Endothelial cell of umbilical vein (primary cell): Measurements from ENCODE around the gene CHADL. TPM values are rescaled to one million over a fixed set of nuclear protein-coding genes. Genes with fewer than 3 reads are reported as not detected.

Experiments used
- BruUV-seq: library from RNA; stranded (reverse); fragments of 400-500 nt; replicated peaks from 2 replicates; lab custom pipeline; 2021; lab: Mats Ljungman, UMichigan
- CTCF ChIA-PET: fragments of 300-600, 350-600 bp; sonication (Branson Sonifier 250); formaldehyde crosslinking; loops from one replicate; lab custom pipeline; 2021; ENCODE audit warnings: antibody characterized with exemption, inconsistent platforms; lab: Charles Lee
- POLR2A ChIA-PET: fragments of 300-600, 350-600 bp; sonication (Branson Sonifier 250); formaldehyde crosslinking; loops from one replicate; lab custom pipeline; 2021; ENCODE audit warnings: antibody characterized with exemption, inconsistent platforms; lab: Charles Lee
- DNase-seq: peaks from one replicate; pipeline ENCODE4 v3.0.0-alpha.2; 2011; ENCODE audit warnings: low read depth, low spot score
- FAIRE-seq: peaks from 2 replicates; lab custom pipeline; 2011; peaks lifted over from hg19 to GRCh38; lab: Jason Lieb, UNC
- H2AFZ ChIP-seq: 2 replicates; pipeline ENCODE4 v1.6.0; 2012; ENCODE audit warnings: low read depth, low read length, control low read depth, inconsistent platforms
- H3K27ac ChIP-seq: 2 replicates; pipeline ENCODE4 v1.5.1; 2011; ENCODE audit warnings: low read depth, mild to moderate bottlenecking, control low read depth, low read length, moderate library complexity; ENCODE audit not compliant: insufficient read depth
- H3K27me3 ChIP-seq, 2 experiments: 2 replicates each; pipeline versions ENCODE4 v1.6.0 to v1.6.1; 2011; ENCODE audit warnings: low read length in 2 of 2, mixed read lengths in 1 of 2; ENCODE audit not compliant: control insufficient read depth in 2 of 2, insufficient read depth in 2 of 2
- H3K36me3 ChIP-seq, 2 experiments: 2 replicates in 1 of 2; 3 replicates in 1 of 2; pipeline ENCODE4 v1.5.1; 2011; ENCODE audit warnings: low read length in 2 of 2, mild to moderate bottlenecking in 1 of 2, moderate library complexity in 1 of 2; ENCODE audit not compliant: control insufficient read depth in 2 of 2, insufficient read depth in 2 of 2; ENCODE audit errors: extremely low read depth in 1 of 2
- H3K4me1 ChIP-seq: 3 replicates; pipeline ENCODE4 v1.5.1; 2011; ENCODE audit warnings: mild to moderate bottlenecking, low read length; ENCODE audit not compliant: control insufficient read depth, insufficient read depth; ENCODE audit errors: extremely low read depth
- H3K4me2 ChIP-seq: 2 replicates; pipeline ENCODE4 v1.6.1; 2011; ENCODE audit warnings: low read length, control low read depth, mixed read lengths; ENCODE audit not compliant: insufficient read depth
- H3K4me3 ChIP-seq, 3 experiments: fragments of 200-600 bp in 1 of 3; sonication (generic), shearing (Covaris generic) in 1 of 3; replicated peaks in 1 of 3; 2 replicates each; pipeline ENCODE4 v1.5.1; 2011 to 2016; ENCODE audit warnings: control low read depth in 3 of 3, low read length in 3 of 3, mild to moderate bottlenecking in 2 of 3, inconsistent platforms in 1 of 3, low read depth in 1 of 3, moderate library complexity in 1 of 3; ENCODE audit not compliant: insufficient read depth in 1 of 3
- H3K79me2 ChIP-seq: 2 replicates; pipeline ENCODE4 v1.6.0; 2012; ENCODE audit warnings: low read length, inconsistent platforms; ENCODE audit not compliant: control insufficient read depth, insufficient read depth
- H3K9ac ChIP-seq: replicated peaks from 2 replicates; pipeline ENCODE3; 2011; ENCODE audit warnings: low read length, control low read depth; ENCODE audit not compliant: insufficient read depth; ENCODE audit errors: extremely low read depth
- H3K9me1 ChIP-seq: replicated peaks from 3 replicates; pipeline ENCODE4 v1.6.0; 2011; ENCODE audit warnings: mild to moderate bottlenecking, low read length; ENCODE audit not compliant: control insufficient read depth, insufficient read depth; ENCODE audit errors: extremely low read depth
- H3K9me3 ChIP-seq: replicated peaks from 2 replicates; pipeline ENCODE4 v1.5.1; 2012; ENCODE audit warnings: low read length, inconsistent platforms; ENCODE audit not compliant: control insufficient read depth, insufficient read depth
- H4K20me1 ChIP-seq: replicated peaks from 2 replicates; pipeline ENCODE3; 2011; ENCODE audit warnings: mild to moderate bottlenecking, low read length; ENCODE audit not compliant: control insufficient read depth, insufficient read depth; ENCODE audit errors: extremely low read depth
- EZH2 ChIP-seq: IDR thresholded peaks from 2 replicates; pipeline ENCODE4 v1.6.1; 2012; ENCODE audit warnings: borderline replicate concordance, low read depth, mild to moderate bottlenecking, moderate library complexity, low read length, inconsistent platforms; ENCODE audit not compliant: severe bottlenecking
- FOS ChIP-seq: IDR thresholded peaks from 2 replicates; pipeline ENCODE4 v1.6.1; 2011; ENCODE audit warnings: mild to moderate bottlenecking, low read length, moderate library complexity, borderline replicate concordance; ENCODE audit not compliant: insufficient read depth
- GATA2 ChIP-seq: IDR thresholded peaks from 2 replicates; pipeline ENCODE4 v1.7.0; 2011; ENCODE audit warnings: low read depth, mild to moderate bottlenecking, moderate library complexity, mixed read lengths, low read length; ENCODE audit not compliant: insufficient read length, insufficient read depth
- JUN ChIP-seq: IDR thresholded peaks from 2 replicates; pipeline ENCODE4 v1.6.1; 2011; ENCODE audit warnings: borderline replicate concordance, low read depth; ENCODE audit not compliant: insufficient read length, insufficient read depth
- MAX ChIP-seq: IDR thresholded peaks from 2 replicates; pipeline ENCODE4 v1.6.1; 2011; ENCODE audit not compliant: insufficient read depth, insufficient read length
- MYC ChIP-seq: IDR thresholded peaks from one replicate; pipeline ENCODE4 v1.6.1; 2011; ENCODE audit warnings: mild to moderate bottlenecking, low read depth, low read length
- POLR2A ChIP-seq: IDR thresholded peaks from 2 replicates; pipeline ENCODE4 v1.6.1; 2012; ENCODE audit warnings: low read depth, mild to moderate bottlenecking, control low read depth, low read length
- POLR2AphosphoS5 ChIP-seq: IDR thresholded peaks from 2 replicates; pipeline ENCODE4 v1.6.1; 2012; ENCODE audit warnings: low read depth, mild to moderate bottlenecking, control low read depth, low read length, moderate library complexity; ENCODE audit not compliant: insufficient read depth
- dilution Hi-C: fragments of 300-500 bp; cut with MboI; formaldehyde crosslinking; loops from one replicate; pipeline ENCODE4 v1.15.0; 2019; ENCODE audit warnings: low sequenced_read_pairs; ENCODE audit not compliant: extremely low pct_ligation_motif_present
- intact Hi-C: fragments of 100-400 bp; cut with micrococcal nuclease; formaldehyde crosslinking; loops from one replicate; pipeline ENCODE4 v1.10.0; 2022
- polyA plus RNA-seq, 4 experiments: library from polyadenylated mRNA; depleted of rRNA in 3 of 4; stranded (reverse) in 3 of 4; unstranded in 1 of 4; fragments of >200 nt; gene quantifications; 2 replicates each; pipeline versions ENCODE4 v1.2.1 to v1.2.3, GENCODE V29; 2011 to 2012; ENCODE audit warnings: missing spikeins in 1 of 4
- total RNA-seq: library from RNA; stranded (reverse); gene quantifications from 2 replicates; pipeline ENCODE4 v1.2.3, GENCODE V29; 2021
- TF ChIP-seq, protein P1 (sequence below), 2 donors: IDR thresholded peaks; 1 replicate in 1 of 2; 2 replicates in 1 of 2; pipeline ENCODE4 v1.5.1; 2011; ENCODE audit warnings: low read length in 2 of 2, mild to moderate bottlenecking in 2 of 2, moderate library complexity in 2 of 2, control low read depth in 1 of 2, inconsistent platforms in 1 of 2, low read depth in 1 of 2; ENCODE audit not compliant: insufficient read depth in 1 of 2; ENCODE audit errors: extremely low read depth in 1 of 2

The CHADL gene
- total and polyA plus RNA-seq, 2 donors (not counting 3 experiments of a cell fraction or from before 2014, with no cell fraction given): 0.69 to 1.1 TPM

- H2AFZ ChIP-seq: no peak overlapping the region
- peaks cover 30 to 38% of the 10 kb centered on the region in 2 experiments for H3K36me3 ChIP-seq
- BruUV-seq: no TSS peak
- FAIRE-seq: no peak
- no peak overlapping the region for H3K9ac ChIP-seq
- no peak overlapping the region for H3K4me2 ChIP-seq
- ChIA-PET POLR2A (no interaction called here), CTCF (no interaction called here)
- no peak overlapping the region for H3K27ac ChIP-seq
- no peaks in the 10 kb centered on the region for H3K9me3 ChIP-seq
- TF ChIP-seq MYC (no peak), MAX (no peak), JUN (no peak), EZH2 (no peak), POLR2A (no peak), GATA2 (no peak), POLR2AphosphoS5 (no peak), FOS (no peak)
- TF ChIP-seq, protein P1, sequence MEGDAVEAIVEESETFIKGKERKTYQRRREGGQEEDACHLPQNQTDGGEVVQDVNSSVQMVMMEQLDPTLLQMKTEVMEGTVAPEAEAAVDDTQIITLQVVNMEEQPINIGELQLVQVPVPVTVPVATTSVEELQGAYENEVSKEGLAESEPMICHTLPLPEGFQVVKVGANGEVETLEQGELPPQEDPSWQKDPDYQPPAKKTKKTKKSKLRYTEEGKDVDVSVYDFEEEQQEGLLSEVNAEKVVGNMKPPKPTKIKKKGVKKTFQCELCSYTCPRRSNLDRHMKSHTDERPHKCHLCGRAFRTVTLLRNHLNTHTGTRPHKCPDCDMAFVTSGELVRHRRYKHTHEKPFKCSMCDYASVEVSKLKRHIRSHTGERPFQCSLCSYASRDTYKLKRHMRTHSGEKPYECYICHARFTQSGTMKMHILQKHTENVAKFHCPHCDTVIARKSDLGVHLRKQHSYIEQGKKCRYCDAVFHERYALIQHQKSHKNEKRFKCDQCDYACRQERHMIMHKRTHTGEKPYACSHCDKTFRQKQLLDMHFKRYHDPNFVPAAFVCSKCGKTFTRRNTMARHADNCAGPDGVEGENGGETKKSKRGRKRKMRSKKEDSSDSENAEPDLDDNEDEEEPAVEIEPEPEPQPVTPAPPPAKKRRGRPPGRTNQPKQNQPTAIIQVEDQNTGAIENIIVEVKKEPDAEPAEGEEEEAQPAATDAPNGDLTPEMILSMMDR (IDR thresholded peaks at IDR 0.05; ENCODE audit: extremely low read depth in 1 of 2, insufficient read depth in 1 of 2, low read depth in 1 of 2, low read length in 2 of 2): no peak
- no peaks in the 10 kb centered on the region for H3K27me3 ChIP-seq
- intact Hi-C loops (no loop called here), dilution Hi-C loops (no loop called here)
- H3K9me1 ChIP-seq: no peaks in the 10 kb centered on the region
- no peaks in the 10 kb centered on the region for H3K4me1 ChIP-seq
- no peaks in the 10 kb centered on the region for H4K20me1 ChIP-seq
- peaks cover 58% of the 10 kb centered on the region for H3K79me2 ChIP-seq
- H3K4me3 ChIP-seq: no peak overlapping the region
- DNase-seq: no peak
These were observed 34.1 kb upstream of the CHADL start for GRCh38 chr22:41274856-41275255.
